Suppressor macrophage treated with lipopolysaccharide for 4 hours (primary cell): ENCODE measurements around the gene FLT1.
A peak's percentile ranks its signal among the peaks of the same experiment; 100 is the strongest.

ENCODE experiments used
- DNase-seq: peaks from one replicate; pipeline ENCODE4 v3.0.0-alpha.2; 2020

Gene FLT1

DNA sequence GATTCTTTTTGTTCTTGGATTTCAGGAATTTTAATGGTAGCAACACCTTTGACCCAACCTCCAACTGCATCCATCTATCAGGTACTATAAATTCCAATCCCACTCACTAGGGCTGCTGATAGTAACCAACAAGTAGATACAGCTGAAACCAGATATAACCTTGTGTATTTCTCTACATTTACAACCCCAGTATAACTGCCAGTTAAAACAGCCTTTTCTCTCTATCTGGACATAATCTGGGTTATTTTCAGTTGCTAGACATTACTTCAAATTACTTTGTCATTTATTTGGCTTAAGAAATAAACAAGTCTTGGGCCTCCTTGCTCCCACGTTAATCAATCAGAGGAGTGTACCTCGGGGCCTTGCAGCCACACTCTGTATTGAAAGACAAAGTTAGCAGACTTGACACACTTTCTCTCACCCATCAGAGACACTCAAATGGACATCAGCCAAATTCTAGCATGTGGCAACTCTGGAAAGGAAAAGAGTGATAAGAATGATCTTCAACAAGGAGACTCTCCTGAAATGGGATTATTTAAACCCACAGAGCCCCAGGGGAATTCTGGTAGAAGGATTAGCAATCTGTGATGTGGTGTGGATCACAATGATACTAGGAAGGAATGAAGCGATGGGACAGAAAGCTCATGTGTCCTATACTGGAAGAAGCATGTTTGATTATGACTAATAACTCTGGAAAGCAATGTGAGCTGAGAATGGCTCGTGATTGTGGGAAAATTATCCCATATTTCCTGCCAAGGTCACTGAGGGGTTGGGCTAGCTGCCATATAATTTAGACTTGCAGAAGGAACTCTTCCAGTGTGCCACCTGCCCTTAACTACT, 157.5 kb downstream of the FLT1 start:
- DNase-seq, result no peak

DNA sequence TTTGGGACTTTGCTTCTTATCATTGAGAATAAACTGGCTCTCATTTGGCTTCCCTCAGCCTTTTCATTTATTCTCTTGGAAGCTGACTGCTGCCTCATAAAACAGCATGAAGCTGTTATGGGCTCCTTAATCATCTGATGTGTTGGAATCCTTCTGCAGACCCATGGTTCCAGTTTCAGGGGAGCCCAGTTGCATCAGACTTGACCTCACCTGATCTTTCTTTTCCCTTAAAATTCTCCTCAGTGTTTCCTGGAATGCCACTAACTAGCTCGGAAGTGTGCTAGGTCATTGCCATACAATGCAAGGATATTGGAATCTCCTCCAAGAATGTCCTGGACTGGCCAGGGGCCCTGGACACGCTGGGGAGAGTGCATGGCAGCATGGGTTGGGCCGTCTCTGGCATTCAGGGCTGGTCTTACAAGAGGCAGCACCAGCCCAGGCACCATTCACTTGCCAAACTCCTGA, 158.7 kb downstream of the FLT1 start:
- DNase-seq, result no peak

- DNase-seq, result no peak
Measured at GRCh38 chr13:28333204-28333881, 161.6 kb downstream of the FLT1 start.

DNA sequence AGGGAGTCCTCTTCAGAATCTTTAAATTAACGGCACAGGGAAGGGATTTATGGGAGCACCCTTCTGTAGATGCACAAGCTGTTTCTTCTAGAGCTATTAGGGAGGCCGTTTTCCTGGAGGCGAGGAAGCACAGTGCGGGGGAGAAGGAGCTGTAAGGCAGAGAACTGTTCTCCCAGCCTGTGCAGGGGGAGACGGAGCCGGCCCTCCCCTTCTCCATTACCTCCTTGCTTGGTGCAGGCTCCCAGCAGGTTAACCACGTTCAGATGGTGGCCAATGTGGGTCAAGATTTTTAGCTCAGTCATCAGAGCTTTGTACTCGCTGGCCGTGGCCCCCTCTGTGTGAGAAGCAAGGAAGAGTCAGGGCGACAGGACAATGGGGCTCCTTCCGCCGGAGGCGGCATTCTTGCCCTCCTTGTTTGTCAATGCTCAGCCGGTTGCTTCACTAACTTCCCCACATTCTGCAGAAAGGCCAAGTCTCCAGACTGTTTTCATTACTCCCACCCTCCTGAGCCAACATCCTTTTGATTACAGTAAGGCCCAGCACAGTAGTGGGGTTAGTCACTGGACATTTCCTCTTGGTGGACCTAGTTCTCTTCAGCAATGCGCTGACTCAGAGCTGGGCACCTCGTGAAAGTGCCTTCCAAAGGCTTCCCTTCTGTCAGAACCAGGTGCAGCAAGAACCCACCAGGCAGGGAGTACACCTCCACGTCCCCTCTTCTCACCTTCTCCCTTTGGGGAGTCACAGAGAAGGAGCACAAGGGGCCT, 165.4 kb downstream of the FLT1 start:
- DNase-seq, result peak; percentile 85

DNA sequence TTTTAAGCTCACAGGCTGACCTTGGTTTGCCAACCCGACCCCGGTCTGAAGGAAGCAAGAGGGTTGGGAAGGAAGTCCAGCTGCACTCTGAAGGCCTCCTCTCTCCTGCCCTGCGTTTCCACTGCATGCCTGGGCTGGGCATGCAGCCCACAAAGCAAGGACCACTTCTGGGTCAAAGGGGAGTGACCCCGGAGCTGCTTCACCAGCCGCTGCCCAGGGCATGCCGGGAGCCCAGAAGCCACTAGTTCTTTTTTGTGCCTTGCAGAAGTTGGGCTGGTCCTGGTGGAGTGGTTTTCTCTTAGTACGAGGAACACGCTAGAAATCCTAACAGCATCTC, 166.7 kb downstream of the FLT1 start:
- DNase-seq, result no peak

DNA sequence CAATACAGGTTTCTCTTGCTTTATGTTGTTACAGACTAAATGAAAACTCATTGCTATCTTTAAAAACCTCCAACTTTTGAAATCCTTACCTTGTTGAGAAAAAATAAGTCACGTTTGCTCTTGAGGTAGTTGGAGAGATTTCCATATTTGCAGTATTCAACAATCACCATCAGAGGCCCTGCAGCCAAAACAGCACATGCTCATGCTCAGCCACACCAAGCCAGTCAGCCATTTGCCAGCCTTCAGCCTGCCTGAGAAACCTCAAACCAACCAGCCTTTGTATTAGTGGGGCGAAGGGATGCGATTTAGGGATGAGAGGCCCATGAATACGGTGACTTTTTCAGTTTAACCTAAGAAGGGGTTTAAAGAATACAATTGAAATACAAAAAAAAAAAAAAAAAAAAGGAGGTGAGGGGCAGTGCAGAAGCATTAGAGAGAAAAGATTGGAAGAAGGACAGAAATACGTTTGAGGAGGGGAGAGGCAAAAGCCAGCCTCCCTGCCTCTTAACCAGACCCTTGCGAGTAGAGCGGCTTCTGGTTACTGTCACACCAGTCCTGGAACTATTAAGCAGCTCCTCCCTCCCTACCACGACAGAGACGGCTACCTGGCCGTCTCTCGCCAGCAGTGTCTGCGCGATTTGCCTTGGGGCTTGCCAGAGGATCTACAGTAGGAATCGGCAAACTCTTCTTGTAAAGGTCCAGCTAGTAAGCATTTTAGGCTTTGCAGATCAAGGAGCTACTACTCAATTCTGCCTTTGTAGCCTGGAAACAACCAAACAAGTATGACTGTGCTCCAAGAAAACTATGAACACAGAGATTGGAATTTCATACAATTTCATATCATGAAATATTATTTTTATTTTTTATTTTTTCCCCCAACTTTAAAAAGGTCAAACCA, 167.3 kb downstream of the FLT1 start:
- no peak for DNase-seq

DNA sequence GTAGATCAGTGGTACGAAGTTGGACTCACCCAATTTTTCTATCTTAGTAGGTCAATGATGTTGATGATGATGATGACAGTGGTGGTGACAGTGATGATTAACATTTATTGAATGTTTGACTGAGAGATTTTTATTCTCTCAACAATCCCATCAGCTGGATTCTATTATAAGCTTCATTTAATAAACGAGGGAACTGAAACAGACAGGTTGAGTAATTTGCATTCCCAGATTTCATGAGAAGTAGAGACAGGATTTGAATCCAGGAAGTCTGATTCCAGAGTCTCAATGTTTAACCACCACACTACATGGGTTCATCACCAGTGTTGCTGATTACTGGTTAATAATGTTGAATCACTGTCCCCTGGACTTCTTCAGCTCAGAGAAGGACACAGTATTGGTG, 168.9 kb downstream of the FLT1 start:
- no peak for DNase-seq

- no peak for DNase-seq
Measured at GRCh38 chr13:28325022-28325421, 169.9 kb downstream of the FLT1 start.

GRCh38 chr13:28324181-28324789, 170.6 kb downstream of the FLT1 start:
- peak; percentile 81 for DNase-seq

- DNase-seq, result no peak
Measured at GRCh38 chr13:28322256-28322905, 172.5 kb downstream of the FLT1 start.

- DNase-seq, result no peak
Measured at GRCh38 chr13:28321756-28322155, 173.2 kb downstream of the FLT1 start.

DNA sequence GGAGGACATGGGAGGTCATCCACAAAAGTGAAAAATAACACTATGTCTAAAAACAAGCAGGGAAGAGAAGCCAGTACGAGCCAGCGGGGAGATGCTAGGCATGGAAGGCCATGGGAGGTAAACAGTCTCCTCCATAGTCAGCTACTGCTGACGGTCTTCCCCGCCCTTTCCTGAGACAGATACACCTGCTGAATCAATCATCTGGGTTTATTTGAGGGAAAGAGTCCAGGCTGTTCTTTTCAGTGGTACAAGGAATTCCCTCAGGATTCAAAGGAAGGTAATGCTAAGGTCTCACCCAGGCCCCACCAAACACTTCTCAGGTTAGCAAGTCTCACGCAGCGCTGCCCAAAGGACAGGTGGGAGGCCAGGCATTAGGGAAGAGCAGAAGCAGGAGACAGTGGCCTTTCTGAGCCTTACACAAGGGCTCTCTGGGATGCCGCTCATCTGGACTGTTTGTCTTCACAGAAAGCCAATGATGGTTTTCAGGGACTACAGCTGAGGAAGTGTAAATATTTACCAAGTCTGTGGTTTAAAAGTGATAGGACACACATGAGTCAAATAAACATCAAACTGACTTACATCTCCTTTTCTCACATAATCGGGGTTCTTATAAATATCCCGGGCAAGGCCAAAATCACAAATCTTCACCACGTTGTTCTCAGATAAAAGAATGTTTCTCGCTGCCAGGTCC, 173.9 kb downstream of the FLT1 start:
- no peak for DNase-seq

GRCh38 chr13:28320209-28320608, 174.7 kb downstream of the FLT1 start:
- DNase-seq, result no peak

- no peak for DNase-seq
Measured at GRCh38 chr13:28319528-28319927, 175.4 kb downstream of the FLT1 start.

DNA sequence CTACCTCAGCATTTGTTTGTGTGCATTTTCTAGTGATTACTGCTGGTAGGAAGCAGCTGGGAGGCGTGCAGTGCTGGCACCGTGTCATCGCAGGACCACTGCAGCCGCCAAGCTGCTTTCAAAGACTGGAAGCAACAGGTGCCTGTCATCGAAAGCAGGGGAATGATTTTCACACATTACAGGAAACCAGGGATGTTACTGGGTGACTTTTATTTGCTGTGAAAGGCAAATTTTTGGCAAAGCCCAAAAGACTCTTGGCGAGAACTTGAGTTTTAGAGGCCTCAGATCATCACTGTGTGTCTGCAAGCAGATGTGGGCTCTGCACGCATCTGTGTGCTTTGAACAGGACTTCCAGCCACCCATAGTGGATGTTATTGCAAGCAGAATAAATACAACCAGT, 176.4 kb downstream of the FLT1 start:
- no peak for DNase-seq

GRCh38 chr13:28316836-28317235, 178.1 kb downstream of the FLT1 start:
- peak; percentile 31 for DNase-seq

GRCh38 chr13:28316129-28316528, 178.8 kb downstream of the FLT1 start:
- peak; percentile 15 for DNase-seq

GRCh38 chr13:28314879-28315278, 180.0 kb downstream of the FLT1 start:
- DNase-seq, result no peak

DNA sequence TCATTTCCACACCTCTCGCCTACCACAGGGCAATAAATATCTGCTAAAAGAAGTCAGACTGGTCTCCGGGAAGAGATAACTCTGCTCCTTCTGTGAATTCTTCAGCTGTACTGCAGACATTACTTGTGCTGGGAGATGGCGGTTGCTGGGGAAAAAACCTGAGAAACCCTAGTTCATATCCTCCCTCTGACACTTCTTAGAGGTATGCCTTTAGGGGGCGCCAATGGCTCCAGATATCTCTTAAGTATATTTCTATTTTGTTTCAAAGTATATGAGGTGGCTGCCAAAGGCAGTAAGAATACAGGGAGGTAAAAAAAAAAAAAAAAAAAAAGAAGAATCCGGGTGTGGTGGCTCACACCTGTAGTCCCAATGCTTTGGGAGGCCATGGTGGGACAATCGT, 181.3 kb downstream of the FLT1 start:
- peak; percentile 55 for DNase-seq

DNA sequence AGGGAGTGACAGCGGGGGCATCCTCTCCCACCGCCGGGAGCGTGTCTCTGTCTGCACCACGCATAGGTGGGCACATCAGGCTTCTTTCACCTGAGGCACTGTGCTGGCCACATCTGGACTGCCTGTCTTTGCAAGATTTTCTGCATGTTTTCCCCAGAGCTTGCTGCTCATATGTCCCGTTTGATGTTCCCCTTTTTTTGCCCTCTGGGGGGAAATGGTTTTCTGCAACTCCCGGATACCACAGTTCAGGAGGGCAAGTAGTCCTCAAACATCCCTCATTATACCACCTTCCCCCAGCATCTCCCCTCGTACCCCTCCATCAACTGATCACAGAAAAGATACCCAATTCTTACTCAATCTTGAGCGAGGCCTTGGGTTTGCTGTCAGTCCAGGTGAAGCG, 188.6 kb downstream of the FLT1 start:
- no peak for DNase-seq

GRCh38 chr13:28301839-28302238, 193.1 kb downstream of the FLT1 start:
- DNase-seq, result no peak
